Fibroblast of upper back skin (primary cell): ENCODE results near the gene SKAP2.

ENCODE experiments used
- DNase-seq: peaks from one replicate; pipeline ENCODE4 v3.0.0-alpha.2; 2013

SKAP2 gene, protein sequence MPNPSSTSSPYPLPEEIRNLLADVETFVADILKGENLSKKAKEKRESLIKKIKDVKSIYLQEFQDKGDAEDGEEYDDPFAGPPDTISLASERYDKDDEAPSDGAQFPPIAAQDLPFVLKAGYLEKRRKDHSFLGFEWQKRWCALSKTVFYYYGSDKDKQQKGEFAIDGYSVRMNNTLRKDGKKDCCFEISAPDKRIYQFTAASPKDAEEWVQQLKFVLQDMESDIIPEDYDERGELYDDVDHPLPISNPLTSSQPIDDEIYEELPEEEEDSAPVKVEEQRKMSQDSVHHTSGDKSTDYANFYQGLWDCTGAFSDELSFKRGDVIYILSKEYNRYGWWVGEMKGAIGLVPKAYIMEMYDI

DNA sequence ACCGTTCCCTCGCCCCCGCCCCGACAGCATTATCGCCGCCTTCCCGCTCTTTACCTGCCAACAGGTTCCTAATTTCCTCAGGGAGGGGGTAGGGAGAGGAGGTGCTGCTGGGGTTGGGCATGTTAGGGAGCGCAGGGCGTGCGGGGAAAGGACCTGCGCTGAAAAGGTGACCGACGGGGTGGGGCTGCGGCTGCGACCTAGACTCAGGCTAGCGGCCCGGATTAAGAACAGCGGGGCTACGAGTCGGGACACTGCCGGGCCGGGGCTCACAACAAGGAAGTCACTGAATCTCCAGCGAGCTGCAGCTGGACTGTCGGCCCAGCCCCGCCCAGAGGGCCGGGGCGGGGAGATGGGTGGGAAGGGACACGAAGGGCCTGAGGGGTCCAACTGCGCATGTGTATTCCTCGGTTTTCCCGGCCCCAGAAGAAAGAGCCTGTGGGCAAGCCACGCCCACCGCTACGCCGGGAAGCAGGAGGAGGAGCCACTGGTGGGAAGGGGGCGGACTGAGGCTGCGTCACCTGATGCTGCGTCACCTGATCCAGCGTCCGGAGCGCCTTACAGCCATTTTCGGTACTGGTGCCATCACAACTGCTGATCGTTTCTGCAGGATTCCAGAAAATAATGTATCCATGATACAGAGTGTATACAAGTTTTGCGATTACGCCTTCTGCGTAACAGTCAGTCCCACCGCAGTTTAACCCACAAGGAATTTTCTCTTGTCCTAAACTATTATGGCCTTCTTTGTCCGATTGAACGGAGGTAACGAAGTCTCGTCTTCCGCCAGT, at the start of gene SKAP2:
SKAP2 (minus strand) TSS at position 282 of the 785 bp plus-strand sequence; CDS start at position 121, 161 bp downstream.
- peak; percentile 99 for DNase-seq

DNA sequence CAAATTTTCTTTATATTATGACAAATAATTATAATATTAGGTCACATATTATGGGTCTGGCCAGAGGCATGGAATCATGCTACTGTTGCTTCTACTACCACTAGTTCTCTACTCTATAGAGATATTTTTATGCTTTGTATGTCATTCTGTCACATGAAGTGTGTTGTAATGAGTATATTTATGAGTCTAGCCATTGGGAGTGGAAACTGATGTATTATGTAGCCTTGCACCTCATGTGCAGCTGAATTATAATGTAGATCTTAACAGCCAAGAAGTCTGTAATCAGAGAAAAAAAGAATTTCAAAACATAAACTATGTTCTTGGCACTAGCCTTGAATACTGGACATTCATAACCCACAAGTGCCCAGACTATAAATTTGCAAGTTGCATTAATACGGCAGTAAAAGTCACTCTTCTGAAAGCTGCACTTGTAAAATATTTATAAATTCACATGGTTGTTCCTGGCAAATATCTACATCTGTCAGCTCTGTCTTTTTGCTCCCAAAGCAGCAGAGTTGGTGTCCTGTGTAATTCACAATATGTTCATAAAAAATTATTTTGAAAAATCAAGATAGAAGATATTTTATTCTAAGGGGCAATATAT, 48.6 kb upstream of the SKAP2 start:
- DNase-seq: no peak

DNA sequence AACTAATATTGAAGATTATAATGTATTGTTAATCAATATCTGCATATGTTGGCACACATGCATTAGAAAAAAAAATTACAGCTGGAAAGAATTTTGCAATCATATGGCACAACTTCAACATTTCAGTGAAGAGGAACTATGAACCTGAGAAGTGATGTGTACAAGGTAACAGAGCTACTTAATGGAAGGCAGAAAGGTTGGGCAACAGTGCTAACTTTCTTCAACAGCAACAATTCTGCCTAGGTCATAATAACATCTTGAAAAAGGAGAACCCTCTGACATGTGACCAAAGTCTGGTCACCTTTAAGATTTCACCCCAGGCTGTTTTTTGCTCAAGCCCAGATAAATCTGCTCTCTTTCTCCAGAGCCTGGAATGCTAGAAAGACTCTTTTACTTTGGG, 47.9 kb upstream of the SKAP2 start:
- no peak for DNase-seq

DNA sequence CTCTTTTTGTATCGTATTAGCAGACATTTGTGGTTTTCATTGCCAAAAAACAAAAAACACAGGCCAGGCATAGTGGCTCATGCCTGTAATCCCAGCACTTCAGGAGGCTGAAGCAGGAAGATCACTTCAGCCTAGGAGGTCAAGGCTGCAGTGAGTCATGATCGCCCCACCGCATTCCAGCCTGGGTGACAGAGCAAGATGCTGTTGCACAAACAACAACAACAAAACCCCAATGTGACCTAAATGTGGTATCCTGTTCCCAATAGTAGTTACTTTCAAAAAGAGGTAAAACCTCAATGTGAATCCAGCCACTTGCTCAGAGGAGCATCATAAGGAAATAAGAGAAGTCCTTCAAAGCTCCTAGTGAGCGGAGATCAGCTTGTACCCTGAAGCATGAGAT, 45.8 kb upstream of the SKAP2 start:
- peak; percentile 17 for DNase-seq

DNA sequence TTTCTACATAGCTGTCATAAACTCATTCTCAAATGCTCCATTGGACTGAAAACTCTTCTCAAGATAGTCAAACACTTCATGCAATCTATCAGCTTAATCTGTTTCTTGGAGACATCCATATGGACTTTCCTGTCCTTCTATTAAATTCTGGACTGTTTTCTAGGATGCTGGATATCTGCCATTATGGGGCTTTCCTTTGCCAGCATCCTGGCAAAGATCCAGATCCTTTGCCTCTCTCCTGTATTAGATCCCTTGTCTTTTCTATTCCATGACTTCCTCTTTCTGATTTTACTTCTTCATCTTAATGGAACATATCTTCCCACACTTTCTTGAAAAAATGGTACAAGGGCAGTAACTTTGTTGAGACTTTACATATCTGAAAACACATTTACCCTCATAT, 35.9 kb upstream of the SKAP2 start:
- no peak for DNase-seq

DNA sequence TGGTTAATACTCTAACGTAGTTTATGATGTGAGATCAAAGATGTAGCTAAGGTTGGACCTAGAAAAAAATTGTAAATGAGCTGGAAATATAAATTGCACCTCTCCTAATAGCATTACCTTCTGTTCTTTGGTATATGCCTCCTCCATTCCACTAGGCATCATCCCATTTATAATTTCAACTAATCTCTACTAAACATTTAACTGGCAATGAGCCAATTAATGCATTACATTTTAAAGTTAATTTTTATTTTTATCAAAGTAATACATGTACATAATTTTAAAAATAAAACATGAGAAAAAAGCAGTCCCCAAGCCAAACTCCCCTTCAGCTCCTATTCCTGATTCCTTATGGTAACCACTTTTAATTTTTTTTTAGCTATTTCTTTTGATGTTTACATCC, 35.1 kb upstream of the SKAP2 start:
- no peak for DNase-seq

DNA sequence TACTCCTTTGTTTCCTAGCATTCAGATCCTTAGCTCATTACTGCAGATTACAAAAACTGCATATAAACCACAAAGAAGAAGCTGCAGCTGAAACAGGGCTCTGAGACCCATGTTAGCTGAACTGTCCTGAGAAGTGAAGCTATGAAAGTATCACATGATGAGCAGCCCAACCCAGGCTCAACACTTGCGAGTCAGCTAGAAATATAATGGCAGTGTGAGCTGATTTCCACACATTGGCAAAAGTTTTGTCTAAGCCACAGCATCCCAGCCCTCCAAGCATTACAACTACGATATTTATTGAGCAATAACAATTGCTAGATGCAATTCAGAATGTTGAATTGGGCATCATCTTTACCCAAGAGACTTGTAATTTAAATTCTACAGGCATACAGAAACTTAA, 34.5 kb upstream of the SKAP2 start:
- DNase-seq: no peak

DNA sequence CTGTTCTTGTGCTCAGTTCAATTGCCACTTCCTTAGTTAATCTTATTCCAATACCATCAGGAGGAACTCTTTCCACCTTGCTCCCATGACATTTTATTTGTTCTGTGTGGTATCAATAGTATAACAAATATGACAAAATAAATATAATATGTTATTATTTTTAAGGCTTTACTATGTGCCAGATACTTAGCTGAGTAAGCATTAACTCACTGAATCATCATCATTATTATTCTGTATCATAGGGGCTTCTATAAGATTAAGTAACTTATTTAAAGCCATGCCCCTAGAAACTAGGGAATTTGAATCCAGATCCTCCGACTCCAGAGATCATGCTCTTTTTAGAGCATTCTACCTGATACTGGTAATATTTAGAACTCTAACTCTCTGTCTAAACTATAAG, 33.5 kb upstream of the SKAP2 start:
- no peak for DNase-seq

DNA sequence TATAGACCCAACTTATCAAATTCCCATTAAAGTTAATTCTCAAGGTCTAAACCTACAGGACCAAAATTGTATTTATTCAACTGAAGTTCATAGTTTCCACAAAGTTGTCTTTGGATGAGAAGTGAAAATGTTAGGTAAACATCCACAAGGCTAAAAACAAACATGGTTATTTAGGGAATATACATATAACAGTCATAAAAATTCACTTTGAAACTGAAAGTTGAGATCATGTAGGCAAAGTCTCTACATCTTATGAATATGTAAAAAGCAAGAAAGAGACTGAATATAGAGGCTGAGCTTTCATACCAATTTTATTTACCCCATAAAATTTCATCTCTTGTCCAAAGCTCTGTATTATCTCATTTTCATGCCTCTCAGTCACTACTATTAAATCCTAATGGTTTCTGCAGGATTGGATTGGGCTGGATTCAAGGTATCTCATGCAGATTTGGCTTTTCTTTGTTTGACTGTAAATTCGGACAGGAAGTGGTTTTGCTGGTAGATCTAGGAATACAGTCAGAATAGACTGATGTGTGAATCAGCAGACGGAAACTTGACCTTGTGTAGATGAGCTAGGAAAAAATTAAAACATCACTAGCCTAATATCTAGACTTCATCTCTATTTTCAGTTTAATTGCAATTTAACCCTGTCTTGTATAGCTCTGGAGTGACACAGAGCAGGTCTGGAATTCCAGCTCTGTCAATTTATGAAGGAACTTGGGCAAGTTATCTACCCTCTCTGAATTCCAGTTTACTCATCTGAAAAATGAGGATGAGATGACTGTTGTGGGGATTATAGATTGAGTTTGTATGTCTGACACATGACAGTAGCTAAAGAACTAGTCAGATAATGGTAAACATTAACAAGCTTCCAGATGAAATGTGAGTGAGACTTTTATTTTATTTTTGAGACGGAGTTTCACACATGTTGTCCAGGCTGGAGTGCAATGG, 27.3 kb upstream of the SKAP2 start:
- DNase-seq: peak; percentile 22

DNA sequence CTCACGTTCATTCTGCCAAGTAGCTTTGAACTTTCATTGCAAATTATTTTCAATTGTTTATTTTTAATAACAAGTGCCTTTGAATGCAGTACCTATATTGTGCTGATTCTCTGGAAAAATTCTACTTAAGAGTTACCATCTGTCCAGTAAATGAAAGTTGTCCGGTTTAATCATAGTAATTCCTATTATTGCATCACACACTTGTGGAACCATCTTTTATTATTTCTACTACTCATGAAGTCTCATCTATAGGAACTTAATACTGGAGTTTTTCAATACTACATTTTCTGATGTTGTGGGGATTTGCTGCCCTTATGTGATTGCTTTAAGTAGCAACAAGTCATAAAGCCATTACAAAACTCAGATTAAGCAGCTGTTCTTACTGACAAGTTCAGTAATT, 16.5 kb upstream of the SKAP2 start:
- no peak for DNase-seq

DNA sequence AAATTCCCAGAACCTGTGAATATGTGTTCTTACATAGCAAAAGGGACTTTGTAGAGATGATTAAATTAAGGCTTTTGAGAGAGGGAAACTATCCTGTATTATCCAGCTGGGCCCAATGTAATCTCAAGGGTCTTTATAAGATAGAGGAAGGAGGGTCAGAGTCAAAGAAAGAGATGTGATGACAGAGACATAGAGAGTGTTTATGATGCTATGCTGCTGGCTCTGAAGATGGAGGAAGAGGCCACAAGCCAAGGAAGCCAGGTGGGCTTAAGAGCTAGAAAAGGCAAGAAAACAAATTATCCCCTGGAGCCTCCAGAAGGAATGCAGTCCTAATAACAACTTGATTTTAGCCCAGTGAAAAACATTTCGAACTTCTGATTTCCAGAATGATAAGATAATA, 15.3 kb upstream of the SKAP2 start:
- no peak for DNase-seq

DNA sequence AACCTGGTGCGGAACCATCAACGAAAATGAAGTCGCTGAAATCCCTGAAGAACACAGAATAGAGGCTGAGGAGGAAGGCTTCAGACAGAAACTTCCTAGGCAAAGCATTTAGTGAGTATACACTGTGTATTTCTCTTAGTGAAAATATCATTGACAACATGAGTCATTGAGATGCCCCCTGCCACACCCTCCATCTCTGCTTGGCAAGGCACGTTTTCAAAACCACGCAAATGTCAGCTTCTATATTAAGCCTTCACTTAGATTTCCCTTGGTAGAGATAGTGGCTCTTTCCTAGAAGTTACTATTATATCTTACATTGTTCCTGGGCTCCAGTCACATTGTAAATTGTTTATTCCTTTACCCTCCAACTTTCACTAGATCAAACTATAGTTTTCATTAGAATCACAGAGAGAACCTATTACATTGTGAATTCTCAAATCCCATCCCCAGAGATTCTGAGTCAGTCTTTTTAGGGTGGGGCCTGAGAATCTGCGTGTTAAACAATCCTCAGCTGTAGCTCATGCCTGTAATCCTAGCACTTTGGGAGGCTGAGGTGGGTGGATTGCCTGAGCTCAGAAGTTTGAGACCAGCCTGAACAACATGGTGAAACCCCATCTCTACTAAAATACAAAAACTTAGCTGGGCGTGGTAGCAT, 4.6 kb upstream of the SKAP2 start:
- DNase-seq: no peak

DNA sequence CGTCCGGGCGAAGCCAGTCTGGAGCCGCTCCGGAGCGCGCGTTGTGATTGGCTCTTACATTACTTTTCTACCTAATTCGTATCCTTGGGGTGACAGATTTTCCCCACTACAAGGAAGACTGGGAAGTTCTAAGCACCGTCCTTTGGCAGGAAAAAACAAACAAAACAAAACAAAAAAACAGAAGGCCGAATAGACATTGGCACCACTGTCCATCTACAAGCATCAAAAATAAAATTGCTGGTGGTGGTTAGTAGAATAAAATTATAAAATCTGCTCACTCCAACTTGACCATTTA, 651 bp upstream of the SKAP2 start:
- no peak for DNase-seq

DNA sequence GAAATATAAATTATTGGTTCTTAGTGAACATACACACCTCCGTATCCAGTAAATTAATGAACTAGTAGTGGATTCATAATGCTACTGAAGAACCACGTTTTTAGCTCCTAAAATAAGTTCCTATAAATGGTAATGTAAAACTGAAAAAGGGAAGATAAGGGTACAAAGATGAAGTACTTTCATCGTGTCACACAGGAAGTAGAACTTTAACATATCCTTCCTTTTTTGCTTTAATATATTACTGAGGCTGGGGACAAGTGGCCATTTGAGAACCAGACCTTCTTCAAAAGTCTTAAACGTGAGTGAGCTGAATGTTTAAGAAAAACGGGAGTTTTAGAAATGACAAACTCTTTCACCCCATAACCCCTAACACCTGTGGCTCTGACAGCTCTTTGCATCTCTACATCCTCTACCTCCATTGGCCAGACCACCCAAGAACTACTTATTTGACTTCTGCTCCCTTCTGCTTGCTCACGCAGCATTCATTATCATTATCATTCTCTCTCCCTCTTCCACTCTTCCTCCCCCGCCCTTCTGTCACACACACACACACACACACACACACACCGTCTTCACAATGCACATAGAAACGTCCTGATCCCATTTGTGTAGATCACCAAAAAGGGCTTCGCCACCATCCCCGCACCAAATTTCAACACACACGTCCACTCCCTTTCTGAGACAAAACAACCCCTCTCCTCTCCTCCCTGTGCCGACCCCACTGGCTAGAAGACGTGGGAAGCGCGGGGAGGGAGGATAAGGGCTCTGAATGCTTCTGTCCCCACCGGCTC, 677 bp downstream of the SKAP2 start:
- DNase-seq: peak; percentile 7

DNA sequence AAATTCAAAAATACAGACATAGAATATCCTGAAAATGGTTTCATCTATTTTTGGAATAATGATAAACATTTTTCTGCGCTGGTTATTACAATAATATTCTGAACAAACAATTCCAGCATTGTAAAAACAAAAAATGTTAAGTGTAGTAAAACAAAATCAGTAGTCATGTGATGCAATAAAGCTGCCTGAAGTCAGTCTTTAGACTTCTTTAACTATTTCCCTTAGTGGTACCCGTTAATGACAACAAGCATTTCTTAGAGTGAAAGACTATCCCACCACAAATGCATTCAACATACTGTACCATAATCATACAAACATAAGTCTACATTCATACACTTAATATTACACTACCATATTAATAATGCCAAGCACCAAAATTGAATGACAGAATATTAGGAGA, 1.6 kb downstream of the SKAP2 start:
- no peak for DNase-seq

DNA sequence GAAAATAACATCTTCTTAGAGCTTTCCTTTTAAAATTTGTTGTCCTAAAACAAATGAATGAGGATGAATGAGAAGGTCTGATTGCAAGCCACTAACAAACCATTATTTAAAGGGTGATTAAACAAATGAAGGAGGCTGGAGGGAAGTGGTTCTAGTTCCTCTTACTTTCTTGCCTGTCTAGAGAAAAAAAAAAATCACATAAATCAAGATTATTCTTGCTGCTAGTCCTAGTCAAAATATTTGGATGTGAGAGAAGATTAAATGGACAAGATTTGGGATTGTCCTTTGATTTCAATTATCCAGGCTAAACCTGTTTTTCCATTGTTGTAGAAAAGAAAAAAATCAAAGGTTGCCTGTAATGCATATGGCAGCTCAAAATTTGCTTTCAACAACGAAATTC, 3.3 kb downstream of the SKAP2 start:
- DNase-seq: no peak

DNA sequence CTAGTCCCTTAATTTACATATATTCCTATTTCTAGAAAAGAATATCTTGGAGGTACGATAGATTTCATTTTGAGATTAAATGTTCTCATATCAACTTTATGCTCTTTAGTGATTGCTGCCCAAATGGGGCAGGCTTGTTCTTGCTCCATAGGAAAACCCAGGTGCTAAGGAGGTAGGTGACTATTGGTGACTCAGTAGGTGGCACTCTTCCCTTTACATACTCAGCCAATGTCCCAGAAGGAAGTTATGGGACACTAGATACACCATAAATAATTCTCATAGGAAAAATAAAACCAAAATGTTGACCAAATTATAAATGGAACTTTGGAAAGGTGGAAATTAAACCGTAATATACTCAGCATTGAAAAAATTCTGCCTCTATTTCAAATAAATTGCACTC, 4.0 kb downstream of the SKAP2 start:
- no peak for DNase-seq

DNA sequence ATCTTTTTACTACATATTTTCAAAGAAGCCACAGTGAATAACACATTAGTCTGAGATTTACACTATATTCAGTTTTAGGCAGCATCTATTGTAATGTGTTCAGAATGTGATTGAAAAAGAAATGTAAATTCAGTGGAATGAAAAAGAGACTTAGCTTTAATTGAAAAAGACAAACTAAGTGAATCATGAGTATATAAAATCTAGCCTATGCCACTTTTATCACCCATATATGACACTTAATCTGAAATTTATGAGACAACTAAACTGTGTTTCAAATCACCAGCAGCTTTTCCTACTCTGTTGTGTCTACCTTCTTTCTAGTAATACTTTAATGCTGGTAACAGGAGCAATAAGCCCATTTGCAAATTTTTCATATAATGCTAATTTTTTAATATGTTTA, 4.7 kb downstream of the SKAP2 start:
- no peak for DNase-seq

DNA sequence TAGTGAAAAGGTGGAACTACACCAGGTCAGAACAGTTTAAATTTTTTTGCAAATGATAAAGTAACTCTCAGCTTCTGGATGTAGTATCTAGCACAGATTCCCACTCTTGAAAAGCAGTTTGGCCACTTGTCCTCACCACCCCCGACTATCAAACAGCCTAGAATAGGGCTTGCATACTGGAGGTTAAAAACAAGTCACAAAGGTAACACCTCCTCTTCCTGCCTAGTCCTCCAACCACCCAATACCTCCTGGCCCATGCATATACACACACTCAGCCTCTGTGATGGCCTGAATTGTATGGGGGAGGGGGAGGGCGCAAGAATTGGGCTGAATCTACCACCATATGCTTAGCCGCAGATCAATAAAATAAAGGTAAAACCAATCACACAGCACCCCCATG, 5.7 kb downstream of the SKAP2 start:
- no peak for DNase-seq

DNA sequence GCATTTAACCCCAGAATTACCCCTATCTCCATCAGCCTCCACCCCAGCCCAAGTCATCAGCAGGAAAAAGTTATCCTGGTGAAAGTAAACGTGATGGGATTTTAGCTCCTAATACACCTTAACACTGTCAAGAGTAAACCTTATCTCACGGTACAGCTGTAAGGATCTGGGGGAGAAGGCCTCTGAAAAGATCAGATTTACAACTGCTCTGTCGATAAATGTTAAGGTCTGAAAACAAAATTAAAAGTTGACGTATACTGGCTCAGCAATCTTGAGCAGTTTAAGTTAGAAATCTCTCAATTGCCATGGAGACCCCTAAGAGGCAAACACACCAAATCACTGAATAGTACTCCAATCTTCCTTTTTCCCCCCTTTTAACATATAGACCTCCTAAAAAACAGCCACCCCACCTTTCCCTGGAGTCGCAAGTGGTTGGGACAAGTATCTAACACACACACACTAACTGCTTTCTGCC, 6.1 kb downstream of the SKAP2 start:
- DNase-seq: no peak

DNA sequence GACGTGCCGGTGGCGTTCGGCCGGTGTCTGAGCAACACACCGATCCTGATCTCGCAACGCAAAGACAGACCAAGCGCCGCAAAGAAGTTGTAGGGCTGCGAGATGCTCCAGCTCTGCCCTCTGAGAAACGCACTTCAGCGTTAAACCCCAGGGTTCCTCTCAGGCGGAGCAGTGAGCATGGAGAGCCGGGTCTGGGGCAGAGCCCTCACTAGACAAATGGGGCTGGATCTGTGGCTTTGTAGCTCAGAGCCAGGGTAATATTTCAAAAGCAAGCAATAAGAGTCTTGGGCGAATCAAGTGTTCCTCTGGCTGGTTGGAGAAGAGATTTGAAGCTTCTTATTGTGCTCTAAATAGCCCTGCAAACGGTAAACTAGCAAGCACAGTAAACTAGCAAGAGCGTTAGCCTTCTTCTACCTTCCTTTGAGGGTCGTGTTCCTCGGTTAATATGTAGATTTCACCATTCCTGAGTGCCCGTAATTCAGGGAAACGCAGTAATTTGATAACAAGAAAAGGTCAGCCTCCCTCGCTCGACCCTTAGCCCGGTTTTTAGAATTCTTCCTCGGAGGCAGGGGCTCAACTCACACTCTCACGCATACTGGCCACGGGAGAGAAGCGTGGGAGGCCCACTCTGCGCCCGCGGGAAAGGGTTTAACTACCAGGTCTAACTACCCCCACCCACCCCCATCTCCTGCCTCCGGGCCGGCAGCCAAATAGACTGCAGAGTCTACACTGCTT, 6.7 kb downstream of the SKAP2 start:
- peak; percentile 13 for DNase-seq
